IMR-90 (cell line): ENCODE data around the gene FXYD6. TPM values are rescaled to one million over a fixed set of nuclear protein-coding genes. Genes with fewer than 3 reads are reported as not detected.
A peak's percentile ranks its signal among the peaks of the same experiment; 100 is the strongest.

Source experiments
- ATAC-seq: fragments of 200-7000 bp; cut with Tn5 transposase; 2 replicates; pipeline ENCODE4 v1.9.1; 2020; ENCODE audit warnings: low read depth, mild to moderate bottlenecking, moderate library complexity
- BruUV-seq: library from RNA; stranded (reverse); fragments of 400-500 nt; replicated peaks from 2 replicates; lab custom pipeline; 2021; lab: Mats Ljungman, UMichigan
- CTCF ChIA-PET: fragments of 300-600 bp; formaldehyde crosslinking; extraction: SDS; loops from one replicate; lab custom pipeline; 2021; ENCODE audit warnings: antibody characterized with exemption; lab: Yijun Ruan, JAX
- POLR2A ChIA-PET: fragments of 300-600 bp; sonication (Branson Sonifier 250); formaldehyde crosslinking; loops from one replicate; lab custom pipeline; 2022; ENCODE audit warnings: antibody characterized with exemption; ENCODE audit not compliant: unreplicated experiment; lab: Charles Lee
- DNase-seq: peaks from one replicate; pipeline ENCODE4 v3.0.0; 2013
- H2AFZ ChIP-seq: replicated peaks from 2 replicates; pipeline ENCODE3; 2013; ENCODE audit warnings: low read length, mild to moderate bottlenecking; ENCODE audit not compliant: poor library complexity
- H2AK5ac ChIP-seq: 2 replicates; pipeline ENCODE4 v1.6.1; 2013; ENCODE audit warnings: low read depth, low read length, inconsistent platforms
- H2AK9ac ChIP-seq: replicated peaks from 2 replicates; pipeline ENCODE3; 2013; ENCODE audit warnings: mild to moderate bottlenecking, low read depth, low read length, moderate library complexity; ENCODE audit not compliant: poor library complexity
- H2BK120ac ChIP-seq: 2 replicates; pipeline ENCODE4 v1.6.1; 2013; ENCODE audit warnings: low read depth, low read length, inconsistent platforms
- H2BK15ac ChIP-seq: 3 replicates; pipeline ENCODE4 v1.6.1; 2013; ENCODE audit warnings: low read depth, low read length, inconsistent platforms
- H2BK20ac ChIP-seq: 2 replicates; pipeline ENCODE4 v1.6.1; 2013; ENCODE audit warnings: low read depth, mild to moderate bottlenecking, inconsistent platforms, low read length, moderate library complexity
- H2BK5ac ChIP-seq: 2 replicates; pipeline ENCODE4 v1.6.1; 2013; ENCODE audit warnings: mild to moderate bottlenecking, low read depth, low read length, inconsistent platforms; ENCODE audit not compliant: poor library complexity, severe bottlenecking
- H3K14ac ChIP-seq: replicated peaks from 2 replicates; pipeline ENCODE4 v1.6.1; 2013; ENCODE audit warnings: low read depth, low read length, inconsistent platforms
- H3K18ac ChIP-seq: 2 replicates; pipeline ENCODE4 v1.6.1; 2013; ENCODE audit warnings: low read depth, low read length, control low read depth
- H3K23ac ChIP-seq: 2 replicates; pipeline ENCODE4 v1.6.1; 2013; ENCODE audit warnings: low read depth, low read length, inconsistent platforms
- H3K27ac ChIP-seq: 2 replicates; pipeline ENCODE4 v1.5.1; 2013; ENCODE audit warnings: mild to moderate bottlenecking, control low read depth, low read length; ENCODE audit not compliant: insufficient read depth
- H3K27me3 ChIP-seq: 2 replicates; pipeline ENCODE4 v1.6.1; 2013; ENCODE audit warnings: low read length; ENCODE audit not compliant: control insufficient read depth, insufficient read depth
- H3K36me3 ChIP-seq: 2 replicates; pipeline ENCODE4 v1.6.1; 2013; ENCODE audit warnings: low read length, mixed read lengths; ENCODE audit not compliant: control insufficient read depth, insufficient read depth
- H3K4ac ChIP-seq: 2 replicates; pipeline ENCODE4 v1.6.1; 2013; ENCODE audit warnings: low read depth, low read length, inconsistent platforms
- H3K4me1 ChIP-seq: 2 replicates; pipeline ENCODE4 v1.6.1; 2013; ENCODE audit warnings: low read length, mixed read lengths; ENCODE audit not compliant: control insufficient read depth, insufficient read depth
- H3K4me2 ChIP-seq: 2 replicates; pipeline ENCODE4 v1.6.1; 2013; ENCODE audit warnings: low read depth, mild to moderate bottlenecking, control low read depth, low read length, moderate library complexity
- H3K4me3 ChIP-seq: 2 replicates; pipeline ENCODE4 v1.5.1; 2013; ENCODE audit warnings: low read depth, mild to moderate bottlenecking, control low read depth, low read length, moderate library complexity; ENCODE audit not compliant: insufficient read depth
- H3K56ac ChIP-seq: 2 replicates; pipeline ENCODE4 v1.6.1; 2013; ENCODE audit warnings: low read length, inconsistent platforms; ENCODE audit not compliant: insufficient read depth; ENCODE audit errors: extremely low read depth
- H3K79me1 ChIP-seq, 2 experiments: 2 replicates each; pipeline ENCODE4 v1.6.1; 2013; ENCODE audit warnings: low read length in 2 of 2, inconsistent platforms in 1 of 2, low read depth in 1 of 2
- H3K9ac ChIP-seq: 2 replicates; pipeline ENCODE4 v1.6.1; 2013; ENCODE audit warnings: low read depth, low read length, control low read depth
- H3K9me1 ChIP-seq: 2 replicates; pipeline ENCODE4 v1.6.1; 2013; ENCODE audit warnings: low read length, inconsistent platforms; ENCODE audit not compliant: insufficient read depth
- H3K9me3 ChIP-seq: 2 replicates; pipeline ENCODE4 v1.6.1; 2013; ENCODE audit warnings: low read length; ENCODE audit not compliant: control insufficient read depth, insufficient read depth
- H4K20me1 ChIP-seq: 2 replicates; pipeline ENCODE4 v1.6.1; 2013; ENCODE audit warnings: low read length, inconsistent platforms; ENCODE audit not compliant: insufficient read depth
- H4K5ac ChIP-seq: 2 replicates; pipeline ENCODE4 v1.6.1; 2013; ENCODE audit warnings: mild to moderate bottlenecking, low read depth, low read length, control low read depth
- H4K8ac ChIP-seq, 2 experiments: 2 replicates each; pipeline ENCODE4 v1.6.1; 2013; ENCODE audit warnings: low read depth in 2 of 2, low read length in 2 of 2, control low read depth in 1 of 2, inconsistent platforms in 1 of 2
- H4K91ac ChIP-seq: 2 replicates; pipeline ENCODE4 v1.6.1; 2013; ENCODE audit warnings: low read depth, low read length, inconsistent platforms; ENCODE audit not compliant: insufficient read depth
- CHD1 ChIP-seq: IDR thresholded peaks from 2 replicates; pipeline ENCODE4 v1.6.1; 2012; ENCODE audit warnings: low read depth, low read length, improper control_type of control experiment
- CTCF ChIP-seq: conservative IDR thresholded peaks from 2 replicates; pipeline ENCODE4 v1.5.1; 2012; ENCODE audit warnings: mild to moderate bottlenecking, low read depth, low read length, improper control_type of control experiment
- ELK1 ChIP-seq: fragments of 150-350 bp; IDR thresholded peaks from 2 replicates; pipeline ENCODE4 v1.6.1; 2016; ENCODE audit warnings: low read depth, mild to moderate bottlenecking, low read length, moderate library complexity, borderline replicate concordance
- FOS ChIP-seq: fragments of 150-350 bp; IDR thresholded peaks from 2 replicates; pipeline ENCODE4 v1.6.1; 2016; ENCODE audit warnings: low read depth, low read length
- MAZ ChIP-seq: IDR thresholded peaks from 2 replicates; pipeline ENCODE4 v1.6.1; 2012; ENCODE audit warnings: low read depth, mild to moderate bottlenecking, low read length, improper control_type of control experiment, moderate library complexity, borderline replicate concordance
- MXI1 ChIP-seq: IDR thresholded peaks from 2 replicates; pipeline ENCODE4 v1.6.1; 2012; ENCODE audit warnings: low read depth, mild to moderate bottlenecking, low read length, moderate library complexity, borderline replicate concordance
- POLR2A ChIP-seq: IDR thresholded peaks from 2 replicates; pipeline ENCODE4 v1.6.1; 2012; ENCODE audit warnings: mild to moderate bottlenecking, low read depth, low read length
- RAD21 ChIP-seq: IDR thresholded peaks from 2 replicates; pipeline ENCODE4 v1.6.1; 2012; ENCODE audit warnings: low read length, improper control_type of control experiment
- RFX5 ChIP-seq: IDR thresholded peaks from 2 replicates; pipeline ENCODE4 v1.8.0; 2012; ENCODE audit warnings: low read depth, mild to moderate bottlenecking, low read length, moderate library complexity
- SMC3 ChIP-seq: fragments of 150-350 bp; IDR thresholded peaks from 2 replicates; pipeline ENCODE4 v1.6.1; 2016; ENCODE audit warnings: low read depth, mild to moderate bottlenecking, antibody characterized with exemption, low read length, moderate library complexity
- WGBS, 2 experiments: methylation state at CpG; one replicate each; pipeline versions ENCODE4 v1.1.5 to v1.1.7; 2013; ENCODE audit warnings: missing lambda C conversion rate in 2 of 2; ENCODE audit not compliant: insufficient read length in 1 of 2; ENCODE audit errors: extremely low coverage in 2 of 2; 5-methylcytosine and 5-hydroxymethylcytosine counted together
- dilution Hi-C: fragments of 300-500 bp; cut with HindIII; formaldehyde crosslinking; loops from one replicate; pipeline ENCODE4 v1.14.3; 2018; ENCODE audit warnings: low sequenced_read_pairs; ENCODE audit not compliant: unreplicated experiment
- in situ Hi-C: fragments of 300-500 bp; cut with MboI; formaldehyde crosslinking; loops from 3 replicates; pipeline ENCODE4 v1.14.3; 2019; ENCODE audit warnings: low sequenced_read_pairs, inconsistent platforms, mixed read lengths
- intact Hi-C: fragments of 100-400 bp; cut with micrococcal nuclease; formaldehyde crosslinking; loops from 2 replicates; pipeline ENCODE4 v1.10.0; 2022
- polyA plus RNA-seq, 3 experiments: library from polyadenylated mRNA; depleted of rRNA; stranded (reverse); fragments of >200 nt; gene quantifications; 2 replicates each; pipeline ENCODE4 v1.2.3, GENCODE V29; 2012; ENCODE audit warnings: low replicate concordance in 1 of 3
- total RNA-seq: library from RNA; depleted of rRNA; stranded (reverse); fragments of >200 nt; gene quantifications from 2 replicates; pipeline ENCODE4 v1.2.3, GENCODE V29; 2012

The FXYD6 gene
- total and polyA plus RNA-seq, 2 of the 4 experiments (the other 2 are of a cell fraction), result 0.32 TPM; not detected in 1

GRCh38 chr11:117843666-117844484, 32.6 kb downstream of the FXYD6 start:
- no peak overlapping the region for H3K9ac ChIP-seq
- BruUV-seq, result no TSS peak

More at GRCh38 chr11:117843666-117844484, 32.6 kb downstream of the FXYD6 start:
- peaks cover 8% of the 10 kb centered on the region; the same call in 1 of the 2 replicates for H3K27me3 ChIP-seq
- H2AK5ac ChIP-seq, result no peak overlapping the region
- no peak overlapping the region for H2AK9ac ChIP-seq
- no peak overlapping the region for H3K4ac ChIP-seq
- ChIA-PET POLR2A (no interaction called here), CTCF (interaction anchor here (0.9 to 2.4 kb wide), 5 partner anchors 12 to 103 kb away, joined by 3 to 14 read pairs (median 3); no protein-coding TSS in a partner anchor)
- dilution Hi-C loops (no loop called here), in situ Hi-C loops (loop anchor here (5.0 kb wide), 1 partner anchor 103 kb away; no protein-coding TSS in a partner anchor), intact Hi-C loops (loop anchor here (1.0 kb wide), 3 partner anchors 37 to 209 kb away; no protein-coding TSS in a partner anchor)
- H3K56ac ChIP-seq, result no peak overlapping the region
- H2BK20ac ChIP-seq, result no peak overlapping the region
- ATAC-seq (peak; percentile 97), DNase-seq (peak; percentile 59)
- H3K23ac ChIP-seq, result no peak overlapping the region
- H3K14ac ChIP-seq, result no peak overlapping the region
- WGBS, 2 experiments, result no CpG with 5 or more reads among the region's 9 CpGs
- no peak overlapping the region for H3K4me2 ChIP-seq
- H3K79me1 ChIP-seq, result no peaks in the 10 kb centered on the region
- H2BK120ac ChIP-seq, result no peak overlapping the region
- H4K8ac ChIP-seq, result no peak overlapping the region
- H4K91ac ChIP-seq, result no peak overlapping the region
- H2AFZ ChIP-seq, result peak overlapping the region; percentile 39
- H2BK15ac ChIP-seq, result no peak overlapping the region
- H4K20me1 ChIP-seq, result no peaks in the 10 kb centered on the region
- H2BK5ac ChIP-seq, result no peak overlapping the region
- no peaks in the 10 kb centered on the region for H3K36me3 ChIP-seq
- no peak overlapping the region for H3K4me3 ChIP-seq
- H3K9me3 ChIP-seq, result no peaks in the 10 kb centered on the region
- no peak overlapping the region for H3K27ac ChIP-seq
- H3K18ac ChIP-seq, result no peak overlapping the region
- no peaks in the 10 kb centered on the region for H3K4me1 ChIP-seq
- H3K9me1 ChIP-seq, result no peaks in the 10 kb centered on the region
- no peak overlapping the region for H4K5ac ChIP-seq
- peak; percentile 91 for TF ChIP-seq CTCF
- TF ChIP-seq RFX5, result no peak
- TF ChIP-seq MAZ, result no peak
- TF ChIP-seq MXI1, result no peak
- TF ChIP-seq FOS, result no peak
- no peak for TF ChIP-seq ELK1
- peak; percentile 93 for TF ChIP-seq SMC3
- TF ChIP-seq RAD21, result peak; percentile 73
- TF ChIP-seq CHD1, result no peak
- no peak for TF ChIP-seq POLR2A
